ENCODE results near the gene AMFR.
A peak's percentile ranks its signal among the peaks of the same experiment; 100 is the strongest.

Gene AMFR

GRCh38 chr16:56424791-56425438 is 430 bp downstream of the AMFR start:
- no peak for DNase-seq (ENCODE audit: low read depth)
- no peak for TF ChIP-seq CTCF (conservative IDR thresholded peaks at IDR 0.05; ENCODE audit: low read depth, low read length)
- peak overlapping the region; percentile 54 for H3K4me3 ChIP-seq (ENCODE audit: low read length)

GRCh38 chr16:56424404-56424764 is 961 bp downstream of the AMFR start:
- TF ChIP-seq CTCF (conservative IDR thresholded peaks at IDR 0.05; ENCODE audit: low read depth, low read length): no peak
- peak overlapping the region; percentile 54 for H3K4me3 ChIP-seq (ENCODE audit: low read length)
- no peak for DNase-seq (ENCODE audit: low read depth)

- TF ChIP-seq CTCF (conservative IDR thresholded peaks at IDR 0.05; ENCODE audit: low read depth, low read length): no peak
- peak overlapping the region; percentile 54 for H3K4me3 ChIP-seq (ENCODE audit: low read length)
- DNase-seq (ENCODE audit: low read depth): no peak
Measured at GRCh38 chr16:56423584-56424403, 1.6 kb downstream of the AMFR start.

GRCh38 chr16:56422896-56423441 is 2.4 kb downstream of the AMFR start:
- no peak overlapping the region for H3K4me3 ChIP-seq (ENCODE audit: low read length)
- no peak for DNase-seq (ENCODE audit: low read depth)
- no peak for TF ChIP-seq CTCF (conservative IDR thresholded peaks at IDR 0.05; ENCODE audit: low read depth, low read length)

- TF ChIP-seq CTCF (conservative IDR thresholded peaks at IDR 0.05; ENCODE audit: low read depth, low read length): no peak
- no peak for DNase-seq (ENCODE audit: low read depth)
- H3K4me3 ChIP-seq (ENCODE audit: low read length): no peak overlapping the region
Measured at GRCh38 chr16:56421976-56422669, 3.2 kb downstream of the AMFR start.

- no peak overlapping the region for H3K4me3 ChIP-seq (ENCODE audit: low read length)
- no peak for DNase-seq (ENCODE audit: low read depth)
- no peak for TF ChIP-seq CTCF (conservative IDR thresholded peaks at IDR 0.05; ENCODE audit: low read depth, low read length)
Measured at GRCh38 chr16:56421313-56421712, 4.0 kb downstream of the AMFR start.

All from retinal pigment epithelial cell (primary cell).